HEK293 (cell line): ENCODE results near the gene LUC7L2.
A peak's percentile ranks its signal among the peaks of the same experiment; 100 is the strongest.

Experiments
- HIC1 ChIP-seq: fragments of 450-650 bp; formaldehyde crosslinking; IDR thresholded peaks from 2 replicates; pipeline ENCODE4 v1.5.1; 2016; ENCODE audit warnings: missing biosample characterization, missing genetic modification characterization
- HOXD13 ChIP-seq: sonication (generic); formaldehyde crosslinking; IDR thresholded peaks from 2 replicates; pipeline ENCODE4 v1.8.0; 2022; ENCODE audit warnings: missing genetic modification reagents, borderline replicate concordance
- PATZ1 ChIP-seq: fragments of 450-650 bp; formaldehyde crosslinking; IDR thresholded peaks from 2 replicates; pipeline ENCODE4 v1.5.1; 2016; ENCODE audit warnings: missing biosample characterization, missing genetic modification characterization
- PBX3 ChIP-seq: sonication (generic); formaldehyde crosslinking; IDR thresholded peaks from 2 replicates; pipeline ENCODE4 v1.8.1; 2022; ENCODE audit warnings: mild to moderate bottlenecking, moderate library complexity, missing genetic modification reagents
- ZBTB8A ChIP-seq: fragments of 450-650 bp; formaldehyde crosslinking; IDR thresholded peaks from 2 replicates; pipeline ENCODE4 v1.5.1; 2016; ENCODE audit warnings: missing biosample characterization, missing genetic modification characterization
- ZFP3 ChIP-seq: fragments of 450-650 bp; formaldehyde crosslinking; IDR thresholded peaks from 2 replicates; pipeline ENCODE4 v1.5.1; 2016; ENCODE audit warnings: low read depth, missing biosample characterization, missing genetic modification characterization
- ZIC2 ChIP-seq: fragments of 450-650 bp; formaldehyde crosslinking; IDR thresholded peaks from 2 replicates; pipeline ENCODE4 v1.5.1; 2016; ENCODE audit warnings: missing biosample characterization, missing genetic modification characterization
- ZNF138 ChIP-seq: fragments of 450-650 bp; formaldehyde crosslinking; IDR thresholded peaks from 2 replicates; pipeline ENCODE4 v1.5.1; 2016; ENCODE audit warnings: missing biosample characterization, missing genetic modification characterization, borderline replicate concordance
- ZNF146 ChIP-seq: fragments of 450-650 bp; formaldehyde crosslinking; IDR thresholded peaks from 2 replicates; pipeline ENCODE4 v1.5.1; 2016; ENCODE audit warnings: missing biosample characterization, missing genetic modification characterization
- ZNF18 ChIP-seq: fragments of 450-650 bp; formaldehyde crosslinking; IDR thresholded peaks from 2 replicates; pipeline ENCODE4 v1.5.1; 2016; ENCODE audit warnings: missing biosample characterization, missing genetic modification characterization
- ZNF280D ChIP-seq: fragments of 450-650 bp; formaldehyde crosslinking; IDR thresholded peaks from 2 replicates; pipeline ENCODE4 v1.5.1; 2016; ENCODE audit warnings: missing biosample characterization, missing genetic modification characterization
- ZNF488 ChIP-seq: fragments of 450-650 bp; formaldehyde crosslinking; IDR thresholded peaks from 2 replicates; pipeline ENCODE4 v1.5.1; 2016; ENCODE audit warnings: missing biosample characterization, missing genetic modification characterization
- ZNF600 ChIP-seq: fragments of 450-650 bp; formaldehyde crosslinking; IDR thresholded peaks from 2 replicates; pipeline ENCODE4 v1.5.1; 2016; ENCODE audit warnings: missing biosample characterization, missing genetic modification characterization
- ZNF639 ChIP-seq: fragments of 450-650 bp; formaldehyde crosslinking; IDR thresholded peaks from 2 replicates; pipeline ENCODE4 v1.5.1; 2016; ENCODE audit warnings: missing biosample characterization, missing genetic modification characterization
- ZNF645 ChIP-seq: fragments of 450-650 bp; formaldehyde crosslinking; IDR thresholded peaks from 2 replicates; pipeline ENCODE4; 2016; ENCODE audit warnings: missing biosample characterization, missing genetic modification characterization
- ZNF701 ChIP-seq: fragments of 450-650 bp; formaldehyde crosslinking; IDR thresholded peaks from 2 replicates; pipeline ENCODE4 v1.5.1; 2016; ENCODE audit warnings: missing biosample characterization, missing genetic modification characterization

Gene LUC7L2

GRCh38 chr7:139360210-139360947 lies 685 bp downstream of the LUC7L2 start (continued):
- TF ChIP-seq ZNF645 (tag by site-specific recombination) (no peak), ZNF600 (peak; percentile 55; the same call in 1 of the 2 replicates), ZBTB8A (tag by site-specific recombination) (peak; percentile 98), PBX3 (CRISPR knock-in tag) (peak; percentile 80; the same call in 1 of the 2 replicates), ZNF639 (tag by site-specific recombination) (no peak), ZNF488 (tag by site-specific recombination) (no peak), ZFP3 (tag by site-specific recombination) (no peak), ZNF701 (tag by site-specific recombination) (no peak), ZNF18 (no peak), HIC1 (tag by site-specific recombination) (peak; percentile 93), HOXD13 (CRISPR knock-in tag) (no peak), ZNF280D (tag by site-specific recombination) (no peak), ZIC2 (tag by site-specific recombination) (no peak), ZNF146 (no peak), PATZ1 (peak; percentile 57; the same call in 1 of the 2 replicates), ZNF138 (tag by site-specific recombination) (no peak)
